ENCODE measurements around the gene DNAJC11. TPM values are rescaled to one million over a fixed set of nuclear protein-coding genes. Genes with fewer than 3 reads are reported as not detected.

DNAJC11 gene
- total and polyA plus RNA-seq, 7 donors = 21.0 to 48.5 (median 33.0) TPM

- DNase-seq = peak; percentile 84
- 1% methylated on average over 67 of the region's 67 CpGs for WGBS, 2 donors
These were observed 88.8 kb downstream of the DNAJC11 start for GRCh38 chr1:6612641-6613360.

GRCh38 chr1:6603915-6604558 is 97.6 kb downstream of the DNAJC11 start:
- Histone ChIP-seq H3K36me3 (peaks cover 0 to 5% (median 3%) of the 10 kb centered on the region in 4 donors), H3K27me3 (no peaks in the 10 kb centered on the region), H3K27ac (peak overlapping the region; percentile 97 to 99 (median 98)), H3K4me1 (peaks cover 0 to 53% (median 44%) of the 10 kb centered on the region in 4 donors), H3K9me3 (no peaks in the 10 kb centered on the region), H3K4me3 (peak overlapping the region; percentile 77 to 96 (median 89))
- peak; percentile 94 for DNase-seq
- intact Hi-C loops (cut with DNase I) = loop anchor here (1.0 kb wide), 2 partner anchors 9 to 20 kb away; partner anchors contain the start of genes PHF13 and THAP3
- TF ChIP-seq EP300 (IDR thresholded peaks at IDR 0.05) (peak in 1 of 4 donors; percentile 23), POLR2AphosphoS5 (IDR thresholded peaks at IDR 0.05) (peak in 3 of 4 donors; percentile 51 to 68 (median 51)), POLR2A (IDR thresholded peaks at IDR 0.05) (no peak)
- TF ChIP-seq, protein P1, sequence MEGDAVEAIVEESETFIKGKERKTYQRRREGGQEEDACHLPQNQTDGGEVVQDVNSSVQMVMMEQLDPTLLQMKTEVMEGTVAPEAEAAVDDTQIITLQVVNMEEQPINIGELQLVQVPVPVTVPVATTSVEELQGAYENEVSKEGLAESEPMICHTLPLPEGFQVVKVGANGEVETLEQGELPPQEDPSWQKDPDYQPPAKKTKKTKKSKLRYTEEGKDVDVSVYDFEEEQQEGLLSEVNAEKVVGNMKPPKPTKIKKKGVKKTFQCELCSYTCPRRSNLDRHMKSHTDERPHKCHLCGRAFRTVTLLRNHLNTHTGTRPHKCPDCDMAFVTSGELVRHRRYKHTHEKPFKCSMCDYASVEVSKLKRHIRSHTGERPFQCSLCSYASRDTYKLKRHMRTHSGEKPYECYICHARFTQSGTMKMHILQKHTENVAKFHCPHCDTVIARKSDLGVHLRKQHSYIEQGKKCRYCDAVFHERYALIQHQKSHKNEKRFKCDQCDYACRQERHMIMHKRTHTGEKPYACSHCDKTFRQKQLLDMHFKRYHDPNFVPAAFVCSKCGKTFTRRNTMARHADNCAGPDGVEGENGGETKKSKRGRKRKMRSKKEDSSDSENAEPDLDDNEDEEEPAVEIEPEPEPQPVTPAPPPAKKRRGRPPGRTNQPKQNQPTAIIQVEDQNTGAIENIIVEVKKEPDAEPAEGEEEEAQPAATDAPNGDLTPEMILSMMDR (IDR thresholded peaks at IDR 0.05) = peak in 2 of 4 experiments; percentile 53 to 58
- WGBS, 2 donors = 53 to 73% methylated on average over 19 of the region's 19 CpGs

More at GRCh38 chr1:6612641-6613360, 88.8 kb downstream of the DNAJC11 start:
- no peak for TF ChIP-seq EP300 (IDR thresholded peaks at IDR 0.05)
- TF ChIP-seq POLR2A (IDR thresholded peaks at IDR 0.05) = peak; percentile 55 to 70
- TF ChIP-seq POLR2AphosphoS5 (IDR thresholded peaks at IDR 0.05) = peak in 3 of 4 donors; percentile 53 to 88 (median 75)
- Histone ChIP-seq H3K27me3 (no peaks in the 10 kb centered on the region), H3K36me3 (peaks cover 0 to 6% (median 0%) of the 10 kb centered on the region in 4 donors), H3K9me3 (no peaks in the 10 kb centered on the region), H3K4me3 (peak overlapping the region; percentile 83 to 100 (median 98)), H3K27ac (peak overlapping the region; percentile 97 to 100 (median 99)), H3K4me1 (peaks cover 0 to 58% (median 56%) of the 10 kb centered on the region in 4 donors)
- intact Hi-C loops (cut with DNase I) = loop anchor here (1.0 to 10.0 kb wide), 2 partner anchors 10 to 172 kb away; partner anchors contain the start of gene CAMTA1

DNA sequence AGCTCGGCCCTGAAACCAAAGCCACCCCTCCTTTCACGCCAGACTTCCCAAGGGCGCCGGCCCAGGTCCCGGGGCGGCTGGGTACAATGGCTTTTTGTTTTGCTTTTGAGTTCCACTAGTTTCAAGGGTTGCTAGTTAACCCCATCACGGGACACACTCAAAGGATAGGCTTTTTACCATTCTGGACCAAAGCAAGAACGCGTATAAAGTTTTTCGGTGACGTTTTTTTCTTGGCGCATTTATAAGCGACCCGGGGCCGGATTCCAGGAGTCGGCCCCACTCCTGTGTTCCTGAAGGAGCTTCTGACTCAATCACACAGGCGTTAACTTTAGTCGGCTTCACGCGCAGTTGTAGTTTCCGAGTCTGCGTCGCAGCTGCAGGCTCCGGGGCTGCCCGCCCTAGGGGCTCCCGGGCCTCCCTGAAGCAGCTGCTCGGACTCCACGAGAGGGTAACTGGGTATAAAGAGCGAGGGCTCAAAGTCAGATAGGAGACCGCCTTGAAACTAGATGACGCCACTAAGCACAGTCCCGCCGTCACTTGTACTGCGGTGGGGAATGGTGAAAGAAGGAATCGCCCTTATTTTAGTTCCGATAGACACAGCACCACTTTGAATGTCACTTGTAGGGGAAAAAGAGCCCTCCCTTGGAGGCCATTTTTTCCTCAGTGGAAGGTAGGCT is 98.2 kb downstream of the DNAJC11 start:
- 1% methylated on average over 36 of the region's 36 CpGs for WGBS, 2 donors
- DNase-seq = peak; percentile 89
- H3K4me1 ChIP-seq = peaks cover 0 to 55% (median 49%) of the 10 kb centered on the region in 4 donors
- TF ChIP-seq, protein P1 (IDR thresholded peaks at IDR 0.05) = no peak
- peak in 3 of 4 donors; percentile 3 to 46 (median 28) for TF ChIP-seq POLR2AphosphoS5 (IDR thresholded peaks at IDR 0.05)
- peak; percentile 43 to 67 for TF ChIP-seq POLR2A (IDR thresholded peaks at IDR 0.05)
- peak in 1 of 4 donors; percentile 16 for TF ChIP-seq EP300 (IDR thresholded peaks at IDR 0.05)
- peak overlapping the region; percentile 77 to 96 (median 89) for H3K4me3 ChIP-seq
- no peaks in the 10 kb centered on the region for H3K27me3 ChIP-seq
- H3K9me3 ChIP-seq = no peaks in the 10 kb centered on the region
- H3K27ac ChIP-seq = peak overlapping the region; percentile 97 to 99 (median 98)
- H3K36me3 ChIP-seq = peaks cover 0 to 12% (median 9%) of the 10 kb centered on the region in 4 donors
- intact Hi-C loops (cut with DNase I) = loop anchor here (1.0 kb wide), 2 partner anchors 10 to 21 kb away; partner anchors contain the start of genes PHF13 and THAP3

DNA sequence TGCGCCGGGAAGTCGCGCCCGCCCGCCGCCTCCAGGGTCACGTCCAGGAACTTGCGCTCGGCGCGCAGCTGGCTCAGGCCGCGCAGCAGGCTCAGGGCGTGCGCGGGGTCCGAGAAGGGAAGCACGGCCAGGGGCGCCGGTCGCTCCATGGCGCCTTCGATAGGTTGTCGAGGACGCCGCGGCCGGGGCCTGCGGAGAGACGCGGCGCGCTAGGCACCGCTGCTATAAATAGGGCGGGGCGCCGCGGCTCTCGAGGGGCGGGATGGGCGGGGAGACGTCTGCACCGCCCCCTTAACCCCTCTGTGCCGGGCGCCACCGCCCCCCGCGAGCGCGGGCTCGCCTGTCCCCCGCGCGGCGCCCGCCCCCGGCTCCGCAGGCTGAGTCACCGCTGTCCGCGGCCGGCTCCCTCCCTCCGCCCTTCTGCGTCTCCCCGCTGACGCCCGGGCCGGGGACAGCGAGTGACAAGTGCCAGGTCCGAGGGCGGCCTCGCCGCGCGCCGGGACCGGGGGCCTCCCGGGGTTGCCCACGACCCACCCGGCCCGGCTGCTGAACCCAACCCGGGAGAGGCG is 98.9 kb downstream of the DNAJC11 start, which contains the start of gene KLHL21:
TSS of gene KLHL21 (minus strand) at position 201 of the 569 bp plus-strand sequence. CDS start at position 149, 52 bp downstream.
- peaks cover 0 to 61% (median 53%) of the 10 kb centered on the region in 4 donors for H3K4me1 ChIP-seq

More for the DNA sequence above, 98.9 kb downstream of the DNAJC11 start, which contains the start of gene KLHL21:
- TF ChIP-seq EP300 (IDR thresholded peaks at IDR 0.05) (no peak), POLR2A (IDR thresholded peaks at IDR 0.05) (peak in 1 of 2 donors; percentile 18), POLR2AphosphoS5 (IDR thresholded peaks at IDR 0.05) (peak; percentile 87 to 96 (median 95))
- TF ChIP-seq, protein P1 (IDR thresholded peaks at IDR 0.05) = no peak
- intact Hi-C loops (cut with DNase I) = loop anchor here (1.0 kb wide), 2 partner anchors 11 to 22 kb away; partner anchors contain the start of genes PHF13 and THAP3
- no peaks in the 10 kb centered on the region for H3K9me3 ChIP-seq
- H3K4me3 ChIP-seq = peak within 1 kb of the TSS; percentile 77 to 96 (median 89)
- peak within 1 kb of the TSS; percentile 97 to 99 (median 98) for H3K27ac ChIP-seq
- DNase-seq = peak; percentile 97
- H3K27me3 ChIP-seq = no peaks in the 10 kb centered on the region
- 0 to 1% methylated on average over 84 of the region's 84 CpGs for WGBS, 2 donors
- peaks cover 4 to 18% (median 15%) of the 10 kb centered on the region in 4 donors for H3K36me3 ChIP-seq
